ENCODE data around the gene PIH1D1.

- no peak for TF ChIP-seq EZH2 (IDR thresholded peaks at IDR 0.05; ENCODE audit: borderline replicate concordance, low read depth, low read length, poor library complexity, severe bottlenecking)
- no peak for TF ChIP-seq CTCF (conservative IDR thresholded peaks at IDR 0.05; ENCODE audit: low read depth, low read length)
Measured at GRCh38 chr19:49448432-49448786, 3.2 kb downstream of the PIH1D1 start.
